Gastrocnemius medialis (tissue), 4 donors: Measurements from ENCODE around the gene HEXIM2. TPM values are rescaled to one million over a fixed set of nuclear protein-coding genes. Genes with fewer than 3 reads are reported as not detected.
A peak's percentile ranks its signal among the peaks of the same experiment; 100 is the strongest.

Experiments used
- ATAC-seq, 2 donors: fragments of 150-250 bp; one replicate each; pipeline ENCODE4 v1.9.1; 2016
- DNase-seq, 2 donors: peaks; one replicate each; pipeline ENCODE4 v3.0.0-alpha.2; 2019
- H3K27ac ChIP-seq, 4 donors: fragments of 200-600 bp; sonication (generic); 1 replicate in 1 of 4; 2 replicates in 3 of 4; pipeline ENCODE4 v1.5.1; 2016 to 2018; ENCODE audit warnings: mild to moderate bottlenecking in 2 of 4, moderate library complexity in 1 of 4
- H3K27me3 ChIP-seq, 3 donors: fragments of 200-600 bp; sonication (generic) in 2 of 3; 1 replicate in 1 of 3; 2 replicates in 2 of 3; pipeline versions ENCODE4 v1.5.1 to v1.6.0; 2016 to 2019; ENCODE audit warnings: mild to moderate bottlenecking in 1 of 3, moderate library complexity in 1 of 3
- H3K36me3 ChIP-seq, 2 donors: fragments of 200-600 bp; sonication (generic) in 1 of 2; one replicate each; pipeline ENCODE4 v1.5.1; 2017 to 2018
- H3K4me1 ChIP-seq, 2 donors: fragments of 200-600 bp; sonication (generic) in 1 of 2; one replicate each; pipeline ENCODE4 v1.5.1; 2016 to 2017; ENCODE audit warnings: mild to moderate bottlenecking in 2 of 2
- H3K4me3 ChIP-seq, 4 donors: fragments of 200-600 bp; sonication (generic) in 3 of 4; 1 replicate in 1 of 4; 2 replicates in 3 of 4; pipeline ENCODE4 v1.5.1; 2016 to 2019; ENCODE audit warnings: mild to moderate bottlenecking in 2 of 4
- H3K9me3 ChIP-seq, 3 donors: fragments of 200-600 bp; sonication (generic) in 2 of 3; 1 replicate in 1 of 3; 2 replicates in 2 of 3; pipeline ENCODE4 v1.5.1; 2016 to 2019
- CTCF ChIP-seq, 5 experiments: fragments of 450-650 bp in 3 of 5; fragments of 200-600 bp in 2 of 5; sonication (generic) in 2 of 5; IDR thresholded peaks in 4 of 5; conservative IDR thresholded peaks in 1 of 5; 1 replicate in 4 of 5; 2 replicates in 1 of 5; pipeline ENCODE4 v1.5.1; 2016 to 2019; ENCODE audit warnings: antibody characterized with exemption in 5 of 5, mild to moderate bottlenecking in 3 of 5, moderate library complexity in 3 of 5
- POLR2A ChIP-seq, 2 donors: fragments of 450-650 bp; IDR thresholded peaks; one replicate each; pipeline ENCODE4 v1.6.1; 2017; ENCODE audit warnings: antibody characterized with exemption in 2 of 2, mild to moderate bottlenecking in 2 of 2, moderate library complexity in 2 of 2
- in situ Hi-C, 4 donors: fragments of 200-750 bp; cut with MboI; loops; one replicate each; pipeline versions ENCODE4 v1.15.0 to v1.8.0; 2017; ENCODE audit warnings: low sequenced_read_pairs in 4 of 4
- intact Hi-C: fragments of 100-400 bp; cut with DNase I; formaldehyde crosslinking; loops from one replicate; pipeline ENCODE4 v1.15.1; 2023; ENCODE audit warnings: low total_unique reads
- total RNA-seq, 4 donors: library from RNA; depleted of rRNA; stranded (reverse); fragments of >200 nt; gene quantifications; one replicate each; pipeline versions ENCODE4 v1.1.0 to v1.2.3, GENCODE V29; 2016

Gene HEXIM2
- total RNA-seq, 4 donors from 2014 or later, result 31.4 to 70.8 (median 64.9) TPM

- H3K27me3 ChIP-seq, result no peaks in the 10 kb centered on the region
- H3K4me1 ChIP-seq, result peaks cover 61 to 71% of the 10 kb centered on the region in 2 donors
- H3K27ac ChIP-seq, result peak overlapping the region; percentile 93 to 100 (median 97)
- H3K36me3 ChIP-seq, result no peaks in the 10 kb centered on the region
- no peaks in the 10 kb centered on the region for H3K9me3 ChIP-seq
- ATAC-seq, result peak; percentile 61 to 68
- no peak overlapping the region for H3K4me3 ChIP-seq
- intact Hi-C loops, result loop anchor here (2.0 kb wide), 1 partner anchor 19 kb away; no protein-coding TSS in a partner anchor
- in situ Hi-C loops, result loop anchor here in 1 of 4 donors (25.0 kb wide), 1 partner anchor 217 kb away; the partner anchor contains the start of gene GFAP
- TF ChIP-seq POLR2A (IDR thresholded peaks at IDR 0.05) (no peak), CTCF (IDR thresholded peaks at IDR 0.05 in 4 of 5, conservative IDR thresholded peaks at IDR 0.05 in 1 of 5) (no peak)
- DNase-seq, result peak; percentile 89
Measured at GRCh38 chr17:45129426-45129939, 32.2 kb upstream of the HEXIM2 start.

GRCh38 chr17:45129940-45130680 is 31.6 kb upstream of the HEXIM2 start:
- in situ Hi-C loops (loop anchor here in 2 of 4 donors (10.0 to 25.0 kb wide), 3 partner anchors 65 to 218 kb away; partner anchors contain the start of gene GFAP (in 2 of the 2)), intact Hi-C loops (loop anchor here (2.0 to 5.0 kb wide), 2 partner anchors 19 to 108 kb away; no protein-coding TSS in a partner anchor)
- DNase-seq, result peak; percentile 48 to 53
- Histone ChIP-seq H3K4me3 (no peak overlapping the region), H3K9me3 (no peaks in the 10 kb centered on the region), H3K4me1 (peaks cover 54 to 64% of the 10 kb centered on the region in 2 donors), H3K36me3 (no peaks in the 10 kb centered on the region), H3K27me3 (no peaks in the 10 kb centered on the region), H3K27ac (peak overlapping the region; percentile 93 to 100 (median 97))
- TF ChIP-seq CTCF (IDR thresholded peaks at IDR 0.05 in 4 of 5, conservative IDR thresholded peaks at IDR 0.05 in 1 of 5) (no peak), POLR2A (IDR thresholded peaks at IDR 0.05) (no peak)
- peak; percentile 7 to 14 for ATAC-seq

GRCh38 chr17:45130681-45131615 is 30.7 kb upstream of the HEXIM2 start:
- Histone ChIP-seq H3K4me3 (peak overlapping the region; percentile 72 to 98 (median 94)), H3K4me1 (peaks cover 57 to 65% of the 10 kb centered on the region in 2 donors), H3K9me3 (no peaks in the 10 kb centered on the region), H3K27ac (peak overlapping the region; percentile 93 to 100 (median 97)), H3K27me3 (no peaks in the 10 kb centered on the region), H3K36me3 (no peaks in the 10 kb centered on the region)
- intact Hi-C loops (loop anchor here (5.0 kb wide), 1 partner anchor 109 kb away; no protein-coding TSS in a partner anchor), in situ Hi-C loops (loop anchor here in 2 of 4 donors (10.0 to 25.0 kb wide), 3 partner anchors 64 to 219 kb away; partner anchors contain the start of gene GFAP (in 2 of the 2))
- ATAC-seq (no peak), DNase-seq (peak in 1 of 2 donors; percentile 58)
- no peak for TF ChIP-seq CTCF (IDR thresholded peaks at IDR 0.05 in 4 of 5, conservative IDR thresholded peaks at IDR 0.05 in 1 of 5)
- no peak for TF ChIP-seq POLR2A (IDR thresholded peaks at IDR 0.05)

GRCh38 chr17:45131616-45132319 is 29.9 kb upstream of the HEXIM2 start:
- in situ Hi-C loops (loop anchor here in 2 of 4 donors (10.0 to 25.0 kb wide), 3 partner anchors 63 to 219 kb away; partner anchors contain the start of gene GFAP (in 2 of the 2)), intact Hi-C loops (loop anchor here (2.0 to 5.0 kb wide), 3 partner anchors 35 to 357 kb away; no protein-coding TSS in a partner anchor)
- DNase-seq (no peak), ATAC-seq (peak in 1 of 2 donors; percentile 0)
- Histone ChIP-seq H3K27me3 (no peaks in the 10 kb centered on the region), H3K9me3 (no peaks in the 10 kb centered on the region), H3K27ac (peak overlapping the region; percentile 93 to 100 (median 97)), H3K4me1 (peaks cover 61 to 67% of the 10 kb centered on the region in 2 donors), H3K36me3 (no peaks in the 10 kb centered on the region), H3K4me3 (peak overlapping the region; percentile 72 to 98 (median 94))
- peak; percentile 85 to 98 (median 95) for TF ChIP-seq CTCF (IDR thresholded peaks at IDR 0.05 in 4 of 5, conservative IDR thresholded peaks at IDR 0.05 in 1 of 5)
- no peak for TF ChIP-seq POLR2A (IDR thresholded peaks at IDR 0.05)
